ENCODE data around the gene HMCN2. TPM values are rescaled to one million over a fixed set of nuclear protein-coding genes. Genes with fewer than 3 reads are reported as not detected.

The HMCN2 gene
- total RNA-seq, 4 donors from 2014 or later = 0.68 to 9.2 (median 4.7) TPM

DNA sequence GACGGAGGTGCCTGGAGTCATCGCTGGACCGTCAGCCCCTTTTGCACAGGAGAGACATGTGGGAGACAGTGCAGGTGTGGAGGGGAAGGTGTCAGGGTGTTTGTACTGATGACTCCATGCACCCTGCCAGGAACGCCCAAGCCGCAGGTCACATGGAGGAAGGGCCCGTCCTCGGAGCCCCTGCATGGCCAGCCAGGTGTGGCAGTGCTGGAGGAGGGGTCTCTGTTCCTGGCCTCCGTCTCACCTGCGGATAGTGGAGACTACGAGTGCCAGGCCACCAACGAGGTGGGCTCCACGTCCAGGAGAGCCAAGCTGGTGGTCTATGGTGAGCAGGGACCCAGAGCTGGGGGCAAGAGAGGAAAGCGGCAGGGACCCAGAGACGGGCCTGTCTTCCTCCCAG is 81.5 kb downstream of the HMCN2 start:
- TF ChIP-seq, protein P1, sequence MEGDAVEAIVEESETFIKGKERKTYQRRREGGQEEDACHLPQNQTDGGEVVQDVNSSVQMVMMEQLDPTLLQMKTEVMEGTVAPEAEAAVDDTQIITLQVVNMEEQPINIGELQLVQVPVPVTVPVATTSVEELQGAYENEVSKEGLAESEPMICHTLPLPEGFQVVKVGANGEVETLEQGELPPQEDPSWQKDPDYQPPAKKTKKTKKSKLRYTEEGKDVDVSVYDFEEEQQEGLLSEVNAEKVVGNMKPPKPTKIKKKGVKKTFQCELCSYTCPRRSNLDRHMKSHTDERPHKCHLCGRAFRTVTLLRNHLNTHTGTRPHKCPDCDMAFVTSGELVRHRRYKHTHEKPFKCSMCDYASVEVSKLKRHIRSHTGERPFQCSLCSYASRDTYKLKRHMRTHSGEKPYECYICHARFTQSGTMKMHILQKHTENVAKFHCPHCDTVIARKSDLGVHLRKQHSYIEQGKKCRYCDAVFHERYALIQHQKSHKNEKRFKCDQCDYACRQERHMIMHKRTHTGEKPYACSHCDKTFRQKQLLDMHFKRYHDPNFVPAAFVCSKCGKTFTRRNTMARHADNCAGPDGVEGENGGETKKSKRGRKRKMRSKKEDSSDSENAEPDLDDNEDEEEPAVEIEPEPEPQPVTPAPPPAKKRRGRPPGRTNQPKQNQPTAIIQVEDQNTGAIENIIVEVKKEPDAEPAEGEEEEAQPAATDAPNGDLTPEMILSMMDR (IDR thresholded peaks at IDR 0.05; ENCODE audit: low read depth) = no peak

DNA sequence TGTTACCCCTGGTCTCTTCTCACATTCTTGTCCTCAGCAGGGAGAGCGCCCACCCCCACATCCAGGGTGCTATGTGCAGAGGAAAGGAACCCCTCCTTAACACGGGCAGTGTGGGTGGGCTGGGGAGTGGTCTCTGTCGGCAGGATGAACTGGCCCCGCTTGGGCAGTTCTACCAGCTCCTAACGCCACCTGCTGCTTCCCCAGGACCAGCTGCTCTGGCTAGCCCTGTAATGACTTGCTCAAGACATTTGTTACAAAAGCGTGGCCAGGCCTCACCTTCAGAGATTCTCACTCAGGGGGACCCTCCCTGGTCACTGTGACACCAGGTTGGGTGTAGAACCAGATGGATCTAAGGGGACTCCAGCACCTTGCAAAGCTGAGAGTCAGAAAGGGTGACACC is 82.4 kb downstream of the HMCN2 start:
- TF ChIP-seq, protein P1 (IDR thresholded peaks at IDR 0.05; ENCODE audit: low read depth) = no peak

- TF ChIP-seq, protein P1 (IDR thresholded peaks at IDR 0.05; ENCODE audit: low read depth) = no peak
Measured at GRCh38 chr9:130348341-130348740, 82.8 kb downstream of the HMCN2 start.

DNA sequence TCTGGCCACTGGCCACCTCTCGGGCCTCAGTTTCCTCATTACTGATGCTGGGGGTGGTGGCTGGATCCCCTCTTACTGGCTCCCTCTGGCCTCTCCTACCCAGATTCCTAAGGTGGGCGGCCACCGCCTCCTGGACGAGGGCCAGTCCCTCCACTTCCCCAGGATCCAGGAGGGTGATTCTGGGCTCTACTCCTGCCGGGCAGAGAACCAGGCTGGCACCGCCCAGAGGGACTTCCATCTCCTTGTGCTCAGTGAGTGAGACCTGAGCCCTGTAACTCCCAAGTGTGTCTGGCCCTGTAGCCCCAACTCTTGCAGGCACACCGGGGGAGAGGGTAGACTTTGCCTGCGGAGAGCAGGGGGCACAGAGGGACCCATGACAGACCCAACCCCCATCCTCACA is 83.3 kb downstream of the HMCN2 start:
- TF ChIP-seq, protein P1 (IDR thresholded peaks at IDR 0.05; ENCODE audit: low read depth) = no peak

- TF ChIP-seq, protein P1 (IDR thresholded peaks at IDR 0.05; ENCODE audit: low read depth) = no peak
Measured at GRCh38 chr9:130349398-130349797, 83.8 kb downstream of the HMCN2 start.

GRCh38 chr9:130351343-130351742 is 85.8 kb downstream of the HMCN2 start:
- TF ChIP-seq, protein P1 (IDR thresholded peaks at IDR 0.05; ENCODE audit: low read depth) = no peak

DNA sequence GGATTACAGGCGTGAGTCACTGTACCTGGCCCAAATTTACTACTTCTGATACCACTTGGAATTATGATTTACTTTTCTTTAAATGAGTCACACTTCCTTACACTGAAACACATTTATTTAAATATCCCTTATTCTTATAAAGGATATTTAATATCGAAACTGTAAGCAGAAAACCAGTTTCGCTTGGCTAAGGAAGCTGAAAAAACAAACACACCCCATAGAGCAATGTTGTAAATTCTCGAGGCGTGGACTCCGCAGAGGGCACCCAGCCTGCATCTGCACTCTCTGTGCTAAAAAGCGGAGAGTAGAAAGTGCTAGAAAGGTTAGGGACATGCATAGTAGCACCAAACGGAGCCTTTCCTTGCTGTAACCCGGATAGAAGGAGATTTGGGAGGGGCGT is 86.5 kb downstream of the HMCN2 start:
- TF ChIP-seq, protein P1 (IDR thresholded peaks at IDR 0.05; ENCODE audit: low read depth) = no peak
